Gastroesophageal sphincter (tissue), 4 donors: ENCODE data around the gene CD37. TPM values are rescaled to one million over a fixed set of nuclear protein-coding genes. Genes with fewer than 3 reads are reported as not detected.

ENCODE experiments used
- ATAC-seq: fragments of 150-250 bp; one replicate; pipeline ENCODE4 v1.9.1; 2016; ENCODE audit warnings: mild to moderate bottlenecking, moderate library complexity
- H3K27ac ChIP-seq, 4 donors: fragments of 200-600 bp; sonication (generic) in 3 of 4; 1 replicate in 3 of 4; 2 replicates in 1 of 4; pipeline ENCODE4 v1.5.1; 2016 to 2019
- H3K27me3 ChIP-seq: fragments of 200-600 bp; sonication (generic); one replicate; pipeline ENCODE4 v1.5.1; 2019
- H3K36me3 ChIP-seq, 2 donors: fragments of 200-600 bp; sonication (generic); one replicate each; pipeline ENCODE4 v1.5.1; 2019; ENCODE audit warnings: control low read depth in 1 of 2
- H3K4me1 ChIP-seq, 3 donors: fragments of 200-600 bp; sonication (generic); 1 replicate in 2 of 3; 2 replicates in 1 of 3; pipeline ENCODE4 v1.5.1; 2016 to 2019; ENCODE audit warnings: control low read depth in 2 of 3
- H3K4me3 ChIP-seq, 2 donors: fragments of 200-600 bp; sonication (generic); one replicate each; pipeline ENCODE4 v1.5.1; 2019; ENCODE audit warnings: mild to moderate bottlenecking in 1 of 2, moderate library complexity in 1 of 2
- H3K9me3 ChIP-seq, 3 donors: fragments of 200-600 bp; sonication (generic); one replicate each; pipeline ENCODE4 v1.5.1; 2017 to 2019; ENCODE audit warnings: control low read depth in 2 of 3
- EP300 ChIP-seq: sonication (generic); formaldehyde crosslinking; IDR thresholded peaks from one replicate; pipeline ENCODE4 v1.6.1; 2017; ENCODE audit warnings: antibody characterized with exemption, mild to moderate bottlenecking
- POLR2A ChIP-seq, 2 donors: fragments of 450-650 bp; IDR thresholded peaks; one replicate each; pipeline ENCODE4 v1.6.1; 2017; ENCODE audit warnings: antibody characterized with exemption in 2 of 2, mild to moderate bottlenecking in 2 of 2, moderate library complexity in 1 of 2
- POLR2AphosphoS5 ChIP-seq: sonication (generic); formaldehyde crosslinking; IDR thresholded peaks from one replicate; pipeline ENCODE4 v1.6.1; 2017; ENCODE audit warnings: antibody characterized with exemption
- WGBS, 2 donors: methylation state at CpG; one replicate each; pipeline ENCODE4 v1.1.5; 2018; ENCODE audit warnings: low coverage in 1 of 2; 5-methylcytosine and 5-hydroxymethylcytosine counted together
- total RNA-seq, 4 donors: library from RNA; depleted of rRNA; stranded (reverse); fragments of >200 nt; gene quantifications; one replicate each; pipeline ENCODE4 v1.1.0, GENCODE V29; 2016
- TF ChIP-seq, protein P1 (sequence below), 4 experiments: fragments of 200-600 bp in 2 of 4; fragments of 450-650 bp in 2 of 4; sonication (generic) in 1 of 4; IDR thresholded peaks; one replicate each; pipeline ENCODE4 v1.5.1; 2017 to 2019; ENCODE audit warnings: antibody characterized with exemption in 4 of 4, mild to moderate bottlenecking in 2 of 4, moderate library complexity in 2 of 4

The CD37 gene
- total RNA-seq, 4 donors from 2014 or later: 4.9 to 18.9 (median 9.3) TPM

DNA sequence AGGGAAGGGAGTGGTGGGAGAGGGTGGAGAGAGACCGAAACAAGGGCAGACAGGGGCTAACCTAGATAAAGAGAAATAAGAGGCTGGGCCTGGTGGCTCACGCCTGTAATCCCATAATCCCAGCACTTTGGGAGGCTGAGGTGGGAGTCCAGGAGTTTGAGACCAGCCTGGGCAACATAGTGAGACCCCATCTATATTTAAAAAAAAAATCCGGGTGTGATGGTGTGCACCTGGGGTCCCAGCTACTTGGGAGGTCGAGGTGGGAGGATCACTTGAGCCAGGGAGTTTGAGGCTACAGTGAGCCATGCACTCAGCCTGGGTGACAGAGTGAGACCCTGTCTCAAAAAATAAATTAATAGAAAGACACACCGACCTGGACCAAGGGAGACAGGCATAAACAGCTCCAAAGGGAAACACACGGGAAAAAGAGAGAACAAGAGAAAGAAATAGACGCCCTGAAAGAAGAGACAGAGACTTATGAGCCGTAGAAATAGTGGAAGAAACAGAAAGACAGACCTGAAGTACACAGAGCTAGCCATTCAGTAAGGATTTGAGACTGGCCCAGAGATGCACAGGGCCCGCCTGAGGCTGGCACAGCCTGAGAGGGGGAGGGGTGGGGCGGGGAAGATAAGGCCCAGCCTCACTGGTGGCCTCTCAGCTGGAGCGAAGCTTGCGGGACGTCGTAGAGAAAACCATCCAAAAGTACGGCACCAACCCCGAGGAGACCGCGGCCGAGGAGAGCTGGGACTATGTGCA, 2.2 kb downstream of the CD37 start:
- no peaks in the 10 kb centered on the region for H3K9me3 ChIP-seq
- H3K4me1 ChIP-seq: peaks cover 0 to 37% (median 23%) of the 10 kb centered on the region in 3 donors
- ATAC-seq: no peak
- no peak overlapping the region for H3K4me3 ChIP-seq
- peak overlapping the region in 3 of 4 donors; percentile 84 to 96 (median 89) for H3K27ac ChIP-seq
- H3K27me3 ChIP-seq: no peaks in the 10 kb centered on the region
- TF ChIP-seq POLR2A (IDR thresholded peaks at IDR 0.05) (no peak), POLR2AphosphoS5 (no peak)
- TF ChIP-seq, protein P1, sequence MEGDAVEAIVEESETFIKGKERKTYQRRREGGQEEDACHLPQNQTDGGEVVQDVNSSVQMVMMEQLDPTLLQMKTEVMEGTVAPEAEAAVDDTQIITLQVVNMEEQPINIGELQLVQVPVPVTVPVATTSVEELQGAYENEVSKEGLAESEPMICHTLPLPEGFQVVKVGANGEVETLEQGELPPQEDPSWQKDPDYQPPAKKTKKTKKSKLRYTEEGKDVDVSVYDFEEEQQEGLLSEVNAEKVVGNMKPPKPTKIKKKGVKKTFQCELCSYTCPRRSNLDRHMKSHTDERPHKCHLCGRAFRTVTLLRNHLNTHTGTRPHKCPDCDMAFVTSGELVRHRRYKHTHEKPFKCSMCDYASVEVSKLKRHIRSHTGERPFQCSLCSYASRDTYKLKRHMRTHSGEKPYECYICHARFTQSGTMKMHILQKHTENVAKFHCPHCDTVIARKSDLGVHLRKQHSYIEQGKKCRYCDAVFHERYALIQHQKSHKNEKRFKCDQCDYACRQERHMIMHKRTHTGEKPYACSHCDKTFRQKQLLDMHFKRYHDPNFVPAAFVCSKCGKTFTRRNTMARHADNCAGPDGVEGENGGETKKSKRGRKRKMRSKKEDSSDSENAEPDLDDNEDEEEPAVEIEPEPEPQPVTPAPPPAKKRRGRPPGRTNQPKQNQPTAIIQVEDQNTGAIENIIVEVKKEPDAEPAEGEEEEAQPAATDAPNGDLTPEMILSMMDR (IDR thresholded peaks at IDR 0.05): no peak
- WGBS, 2 donors: 81 to 87% methylated on average over 3 to 10 of the region's 19 CpGs
- peaks cover 0 to 18% of the 10 kb centered on the region in 2 donors for H3K36me3 ChIP-seq

- WGBS, 2 donors: 44% methylated on average over 23 of the region's 34 CpGs; no CpG with 5 or more reads in 1 of the 2 donors
- TF ChIP-seq POLR2A (IDR thresholded peaks at IDR 0.05) (no peak), EP300 (no peak), POLR2AphosphoS5 (no peak)
- TF ChIP-seq, protein P1 (IDR thresholded peaks at IDR 0.05): no peak
- H3K4me1 ChIP-seq: peaks cover 0 to 37% (median 23%) of the 10 kb centered on the region in 3 donors
- H3K4me3 ChIP-seq: peak overlapping the region in 1 of 2 donors; percentile 54
- H3K27me3 ChIP-seq: no peaks in the 10 kb centered on the region
- peak overlapping the region in 3 of 4 donors; percentile 84 to 96 (median 89) for H3K27ac ChIP-seq
- ATAC-seq: no peak
- H3K9me3 ChIP-seq: no peaks in the 10 kb centered on the region
- H3K36me3 ChIP-seq: peaks cover 0 to 25% of the 10 kb centered on the region in 2 donors
Observed at GRCh38 chr19:49338023-49338677, 2.9 kb downstream of the CD37 start.

DNA sequence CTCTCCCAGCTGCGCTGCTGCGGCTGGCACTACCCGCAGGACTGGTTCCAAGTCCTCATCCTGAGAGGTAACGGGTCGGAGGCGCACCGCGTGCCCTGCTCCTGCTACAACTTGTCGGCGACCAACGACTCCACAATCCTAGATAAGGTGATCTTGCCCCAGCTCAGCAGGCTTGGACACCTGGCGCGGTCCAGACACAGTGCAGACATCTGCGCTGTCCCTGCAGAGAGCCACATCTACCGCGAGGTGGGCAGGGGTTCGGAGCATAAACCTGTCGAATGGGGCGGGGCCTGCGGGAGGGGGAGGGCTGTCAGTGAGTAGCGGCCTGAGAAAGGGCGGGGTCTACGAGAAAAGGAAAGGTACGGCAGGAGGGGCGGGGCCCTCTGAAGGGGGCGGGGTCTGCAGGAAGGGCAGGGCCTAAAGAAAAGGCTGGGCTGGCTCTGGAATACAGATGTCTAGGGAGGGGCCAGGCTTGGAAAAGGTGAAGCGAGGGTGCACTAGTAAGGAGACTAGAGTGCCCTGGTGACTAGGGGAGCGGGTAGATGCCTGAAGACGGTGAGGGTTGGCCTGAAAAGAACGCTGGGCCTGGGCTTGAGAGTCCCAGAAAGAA, 3.6 kb downstream of the CD37 start:
- H3K4me3 ChIP-seq: peak overlapping the region; percentile 6 to 54
- ATAC-seq: peak; percentile 61
- H3K9me3 ChIP-seq: no peaks in the 10 kb centered on the region
- 0 to 2% methylated on average over 5 to 17 of the region's 30 CpGs for WGBS, 2 donors
- H3K4me1 ChIP-seq: peaks cover 0 to 37% (median 23%) of the 10 kb centered on the region in 3 donors
- H3K36me3 ChIP-seq: peaks cover 0 to 31% of the 10 kb centered on the region in 2 donors
- H3K27me3 ChIP-seq: no peaks in the 10 kb centered on the region
- no peak for TF ChIP-seq EP300
- TF ChIP-seq, protein P1 (IDR thresholded peaks at IDR 0.05): peak in 1 of 4 experiments; percentile 18
- no peak for TF ChIP-seq POLR2A (IDR thresholded peaks at IDR 0.05)
- peak; percentile 24 for TF ChIP-seq POLR2AphosphoS5
- H3K27ac ChIP-seq: peak overlapping the region in 3 of 4 donors; percentile 84 to 96 (median 89)

GRCh38 chr19:49339301-49340068, 4.3 kb downstream of the CD37 start:
- TF ChIP-seq, protein P1 (IDR thresholded peaks at IDR 0.05): peak in 1 of 4 experiments; percentile 1
- TF ChIP-seq POLR2A (IDR thresholded peaks at IDR 0.05) (peak; percentile 23 to 64), EP300 (no peak), POLR2AphosphoS5 (peak; percentile 88)

More at GRCh38 chr19:49339301-49340068, 4.3 kb downstream of the CD37 start:
- ATAC-seq: peak; percentile 95
- Histone ChIP-seq H3K27ac (peak overlapping the region; percentile 49 to 96 (median 86)), H3K36me3 (peaks cover 0 to 38% of the 10 kb centered on the region in 2 donors), H3K4me1 (peaks cover 0 to 37% (median 23%) of the 10 kb centered on the region in 3 donors), H3K4me3 (peak overlapping the region; percentile 15 to 54), H3K27me3 (no peaks in the 10 kb centered on the region), H3K9me3 (no peaks in the 10 kb centered on the region)
- 13 to 14% methylated on average over 3 to 4 of the region's 47 CpGs for WGBS, 2 donors
